Esophagus mucosa (tissue), 1 donor: Measurements from ENCODE around the gene CDC42EP4. TPM values are rescaled to one million over a fixed set of nuclear protein-coding genes. Genes with fewer than 3 reads are reported as not detected.

ENCODE experiments used
- ATAC-seq: fragments of 200-7000 bp; cut with Tn5 transposase; one replicate; pipeline ENCODE4 v1.9.1; 2020
- total RNA-seq: library from RNA; stranded (reverse); gene quantifications from one replicate; pipeline ENCODE4 v1.2.4, GENCODE V29; 2023
- donor health status: DM: yes; HTN: yes; CAD: no.

Gene CDC42EP4
- total RNA-seq, 1 donor from 2014 or later, result 25.9 TPM

- ATAC-seq, result no peak
These were observed 13.6 kb downstream of the CDC42EP4 start for GRCh38 chr17:73297934-73298861.

DNA sequence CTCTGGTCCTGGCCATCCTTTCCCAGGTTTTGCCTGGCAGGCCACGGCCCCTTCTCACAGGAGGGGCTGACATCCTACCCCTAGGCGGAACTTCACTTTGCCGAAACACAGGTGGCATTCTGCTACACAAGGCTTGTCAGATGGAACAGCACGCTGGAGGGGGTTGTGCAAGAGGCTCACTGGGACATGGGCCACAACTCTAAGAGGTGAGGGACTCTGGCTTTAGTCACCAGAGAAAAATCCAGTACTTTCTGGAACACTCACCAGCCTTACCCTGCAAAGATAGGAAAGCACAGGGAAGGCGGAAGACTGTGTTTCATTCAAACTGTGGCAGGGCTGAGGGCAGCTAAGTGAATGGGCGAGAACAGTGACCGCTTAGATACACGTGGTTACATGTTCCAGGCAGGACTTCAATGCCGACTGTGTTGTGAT is 18.3 kb downstream of the CDC42EP4 start:
- ATAC-seq, result peak; percentile 69

DNA sequence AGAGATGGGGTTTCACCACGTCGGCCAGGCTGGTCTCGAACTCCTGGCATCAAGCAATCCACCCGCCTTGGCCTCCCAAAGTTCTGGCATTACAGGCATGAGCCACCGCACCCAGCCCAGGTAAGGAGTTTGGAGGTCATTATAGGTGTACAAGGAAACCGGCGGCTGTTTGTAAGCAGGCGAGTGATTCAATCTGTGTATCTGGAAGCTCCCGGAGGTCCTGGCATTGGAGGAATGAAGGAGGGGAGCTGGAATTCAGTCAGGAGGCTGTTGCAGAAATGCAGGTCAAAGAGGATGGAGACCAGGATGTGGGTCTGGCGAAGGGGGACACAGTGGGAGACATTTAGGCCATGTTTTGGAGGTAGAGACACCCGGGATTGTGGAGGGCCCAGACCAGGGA is 18.8 kb downstream of the CDC42EP4 start:
- ATAC-seq, result no peak

GRCh38 chr17:73292031-73292531 is 19.7 kb downstream of the CDC42EP4 start:
- ATAC-seq, result peak; percentile 31

GRCh38 chr17:73291260-73291801 is 20.5 kb downstream of the CDC42EP4 start:
- peak; percentile 63 for ATAC-seq

- no peak for ATAC-seq
These were observed 21.2 kb downstream of the CDC42EP4 start for GRCh38 chr17:73290399-73291259.

DNA sequence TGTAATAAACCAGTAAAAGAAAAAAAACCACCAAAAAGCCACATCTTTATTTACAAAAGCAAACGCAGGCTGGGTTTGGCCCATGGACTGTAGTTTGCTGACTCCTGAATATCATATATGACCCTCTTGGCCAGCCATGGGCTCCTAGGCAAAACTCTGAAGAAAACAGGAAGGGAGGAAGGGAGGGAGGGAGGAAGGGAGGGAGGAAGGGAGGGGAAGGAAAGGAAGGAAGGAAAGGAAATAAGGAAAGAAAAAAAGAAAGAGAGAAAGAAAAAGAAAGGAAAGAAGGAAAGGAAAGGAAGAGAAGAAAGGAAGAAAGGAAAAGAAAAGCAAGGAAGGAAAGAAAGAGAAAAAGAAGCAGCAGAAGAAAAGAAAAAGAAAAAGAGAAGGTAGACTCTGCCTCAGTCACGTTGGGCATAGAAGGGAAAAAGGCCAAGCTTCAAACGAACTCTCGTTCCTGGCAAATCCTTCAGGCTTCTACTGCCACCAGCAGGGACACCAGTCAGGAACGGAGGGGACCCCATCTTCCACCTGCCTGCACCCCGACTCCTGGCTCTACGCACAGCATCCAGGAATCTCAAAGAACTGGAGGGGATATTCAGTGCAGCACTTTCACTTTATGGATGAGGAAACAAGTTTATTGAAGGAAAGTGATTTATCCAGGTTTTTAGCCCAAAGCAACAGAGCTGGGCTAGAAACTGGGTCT is 22.1 kb downstream of the CDC42EP4 start:
- ATAC-seq, result no peak

DNA sequence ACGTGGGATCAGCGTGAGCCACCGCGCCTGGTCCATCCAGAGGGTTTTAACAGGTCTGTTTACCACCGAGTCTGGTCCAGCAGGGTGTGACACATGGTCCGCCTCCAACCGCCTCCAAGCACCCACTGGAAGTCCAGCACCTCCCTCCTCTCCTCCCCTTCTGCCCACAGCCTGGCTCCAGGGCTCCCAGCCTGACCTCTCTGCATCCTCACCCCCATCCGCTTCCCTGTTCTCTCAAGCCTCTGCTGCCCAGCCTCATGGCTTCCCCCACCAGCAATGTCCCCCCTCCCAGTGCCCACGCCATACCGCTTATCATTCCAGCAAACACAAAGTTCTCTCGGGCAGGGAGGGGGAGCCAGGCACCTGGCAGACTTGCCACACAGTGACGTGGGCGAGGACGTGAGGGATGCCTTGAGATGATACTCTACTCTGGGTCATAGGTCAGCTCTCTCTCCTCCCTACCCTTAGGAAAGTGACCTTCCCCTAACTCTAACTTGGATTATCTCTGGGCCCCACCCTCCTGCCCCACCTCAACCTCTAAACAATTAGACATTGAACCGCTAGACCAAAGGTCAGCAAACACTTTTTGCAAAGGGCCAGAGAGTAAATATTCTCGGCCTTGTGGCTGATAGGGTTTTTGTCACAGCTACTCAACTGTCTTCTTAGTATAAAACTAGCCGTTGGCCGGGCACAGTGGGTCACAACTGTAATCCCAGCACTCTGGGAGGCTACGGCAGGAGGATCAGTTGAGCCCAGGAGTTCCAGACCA is 23.1 kb downstream of the CDC42EP4 start:
- peak; percentile 8 for ATAC-seq

DNA sequence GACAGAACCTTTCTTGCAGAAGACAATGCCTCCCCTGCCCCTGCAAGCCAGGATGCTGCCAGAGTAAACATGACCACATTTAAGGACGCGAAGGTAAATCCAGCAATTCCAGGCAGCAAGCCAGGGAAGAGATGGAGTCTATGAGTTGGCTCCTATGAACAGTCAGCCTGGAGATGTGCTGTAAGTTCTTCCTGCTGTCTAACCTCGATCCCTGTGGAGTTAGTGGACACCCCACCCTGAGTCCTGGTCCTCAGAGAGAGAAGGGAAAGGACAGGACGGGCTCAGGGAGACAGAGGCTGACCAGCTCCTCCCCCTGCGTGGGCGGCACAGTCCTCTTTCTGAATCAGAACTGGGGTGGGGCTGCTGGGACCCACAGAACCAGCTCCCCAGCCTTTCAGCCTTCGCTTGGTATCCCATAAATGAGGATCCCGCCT is 24.9 kb downstream of the CDC42EP4 start:
- ATAC-seq, result peak; percentile 82

DNA sequence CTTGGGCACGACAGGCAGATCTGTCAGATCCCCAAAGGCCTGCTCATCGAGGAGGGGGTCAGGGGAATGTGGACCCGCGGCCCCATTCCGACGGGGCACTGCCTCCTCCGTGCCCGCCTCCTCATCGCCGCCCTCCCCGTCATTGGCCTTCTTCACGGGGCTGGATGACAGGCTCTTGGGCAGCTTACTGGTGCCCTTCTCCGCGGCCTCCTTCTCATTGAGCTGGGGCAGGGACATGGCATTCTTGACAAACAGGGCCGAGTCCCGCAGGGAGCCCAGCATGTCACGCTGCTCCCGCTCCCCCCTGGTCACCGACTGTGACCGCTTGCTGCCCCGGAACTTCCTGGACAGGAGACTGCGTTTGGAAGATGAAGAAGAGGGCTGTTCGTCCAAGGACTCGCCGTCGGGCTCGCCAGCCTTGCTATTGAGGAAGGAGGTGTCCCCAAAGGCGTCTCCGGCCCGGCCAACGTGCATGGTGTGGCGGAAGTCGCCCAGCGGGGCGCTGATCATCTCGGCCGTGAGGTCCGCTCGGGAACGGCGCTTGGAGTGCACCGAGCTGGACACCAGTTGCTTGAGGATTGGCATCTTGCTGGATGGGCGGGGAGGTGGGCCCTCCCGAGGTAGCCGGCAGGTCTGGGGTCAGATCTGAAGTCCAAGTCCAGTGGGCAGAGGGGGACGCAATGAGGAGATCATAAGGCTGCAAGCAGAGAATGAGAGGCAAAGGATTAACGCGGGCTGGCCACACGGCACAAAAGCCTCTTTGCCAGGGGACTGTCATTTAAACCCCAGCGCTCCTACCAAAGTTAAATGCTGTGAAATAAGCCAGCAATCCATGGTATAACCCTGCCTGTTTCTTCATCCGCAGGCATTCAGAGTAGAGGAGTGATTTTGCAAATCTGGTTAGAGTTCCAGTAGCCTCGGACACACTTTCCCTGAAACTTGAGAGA is 25.6 kb downstream of the CDC42EP4 start:
- ATAC-seq, result no peak

GRCh38 chr17:73285603-73285908 is 26.2 kb downstream of the CDC42EP4 start:
- ATAC-seq, result no peak

GRCh38 chr17:73284906-73285602 is 26.7 kb downstream of the CDC42EP4 start:
- no peak for ATAC-seq

DNA sequence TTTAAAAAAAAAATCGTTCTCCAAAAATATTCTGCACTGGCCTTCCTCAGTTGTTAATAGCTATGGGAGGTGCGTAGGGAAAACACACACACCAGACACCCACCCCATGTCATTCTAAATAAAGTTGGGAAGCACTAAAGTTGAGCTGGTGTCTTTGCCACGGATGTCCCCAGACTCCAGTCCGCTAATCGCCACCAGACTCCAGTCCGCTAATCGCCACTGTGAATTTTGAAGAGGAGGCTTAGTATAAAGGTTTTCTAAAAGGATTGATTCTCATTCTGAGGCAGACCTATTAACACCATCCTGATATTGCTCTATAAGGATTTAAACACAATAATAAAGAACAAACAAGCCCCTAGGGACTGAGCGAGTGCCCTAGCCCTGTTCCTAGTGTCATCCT is 27.4 kb downstream of the CDC42EP4 start:
- no peak for ATAC-seq

- ATAC-seq, result no peak
These were observed 27.9 kb downstream of the CDC42EP4 start for GRCh38 chr17:73283841-73284282.

GRCh38 chr17:73283250-73283649 is 28.6 kb downstream of the CDC42EP4 start:
- ATAC-seq, result no peak

- ATAC-seq, result no peak
These were observed 29.2 kb downstream of the CDC42EP4 start for GRCh38 chr17:73282629-73283028.

DNA sequence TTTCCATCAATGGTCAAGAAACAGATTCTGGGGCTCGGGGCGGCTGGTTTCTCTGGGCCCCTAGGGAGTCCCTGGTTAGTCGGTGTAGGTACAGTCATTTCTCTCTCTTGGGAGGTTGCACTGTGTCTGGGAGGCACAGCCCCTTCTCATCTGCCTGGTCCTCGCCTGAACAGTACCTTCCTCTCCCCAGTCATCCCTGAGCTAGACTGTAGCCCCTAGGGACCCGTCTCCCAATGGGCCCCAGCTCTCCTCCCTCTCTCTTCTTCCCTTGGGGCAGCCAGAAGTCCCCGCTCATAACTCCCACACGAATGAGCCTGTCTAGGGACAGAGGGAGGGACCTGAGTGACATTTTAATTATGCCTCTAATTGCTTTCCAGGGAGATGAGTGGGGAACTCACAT is 29.9 kb downstream of the CDC42EP4 start:
- no peak for ATAC-seq

- no peak for ATAC-seq
These were observed 31.6 kb downstream of the CDC42EP4 start for GRCh38 chr17:73280191-73280590.

- no peak for ATAC-seq
These were observed 32.1 kb downstream of the CDC42EP4 start for GRCh38 chr17:73279704-73280103.
